ENCODE measurements around the gene PUS7. TPM values are rescaled to one million over a fixed set of nuclear protein-coding genes. Genes with fewer than 3 reads are reported as not detected.

Gene PUS7
- total and polyA plus RNA-seq, 2 of the 8 experiments (the other 6 are each of a cell fraction or from before 2014, with no cell fraction given), result 18.9 to 65.2 TPM

GRCh38 chr7:105462765-105463420 lies 59.2 kb downstream of the PUS7 start:
- no peak overlapping the region for H2AK5ac ChIP-seq (ENCODE audit: low read depth, low read length)
- no peak overlapping the region for H3K18ac ChIP-seq (ENCODE audit: extremely low read depth, low read length)
- no peak overlapping the region for H2AFZ ChIP-seq (ENCODE audit: low read length)
- no peaks in the 10 kb centered on the region for H3K4me1 ChIP-seq (replicated peaks in 1 of 4; ENCODE audit: control insufficient read depth in 3 of 4, insufficient read depth in 4 of 4, low read length in 3 of 4)
- no peak overlapping the region for H2BK120ac ChIP-seq (replicated peaks; ENCODE audit: low read depth, low read length)
- no peak overlapping the region for H3K14ac ChIP-seq (ENCODE audit: insufficient read length)
- DNase-seq (ENCODE audit: low read depth in 1 of 2, low spot score in 2 of 2), result no peak
- no peak overlapping the region for H3K4me2 ChIP-seq (ENCODE audit: insufficient read depth in 1 of 2, low read depth in 2 of 2, low read length in 2 of 2)
- WGBS, 2 experiments (ENCODE audit: extremely low coverage in 1 of 2, insufficient coverage in 1 of 2, insufficient read length in 1 of 2, insufficient replicate concordance in 2 of 2, low coverage in 1 of 2, low lambda C conversion rate in 2 of 2, missing lambda C conversion rate in 1 of 2), result 100% methylated on average over 3 of the region's 3 CpGs; no CpG with 5 or more reads in 1 of the 2 experiments
- H3K9me3 ChIP-seq (ENCODE audit: insufficient read depth in 2 of 2, low read depth in 1 of 2, low read length in 1 of 2), result no peaks in the 10 kb centered on the region
- H3K27me3 ChIP-seq (replicated peaks in 1 of 4; ENCODE audit: control insufficient read depth in 3 of 4, extremely low read depth in 1 of 4, insufficient read depth in 3 of 4, low read length in 3 of 4), result no peaks in the 10 kb centered on the region
- no peak overlapping the region for H2BK15ac ChIP-seq (ENCODE audit: low read length)
- no peak overlapping the region for H4K8ac ChIP-seq (ENCODE audit: extremely low read depth, insufficient read depth, low read length)
- peaks cover 0 to 1% of the 10 kb centered on the region in 2 experiments for H4K20me1 ChIP-seq (replicated peaks in 1 of 2; ENCODE audit: control insufficient read depth in 1 of 2, insufficient read depth in 2 of 2, low read length in 2 of 2)
- no peak overlapping the region for H4K5ac ChIP-seq (ENCODE audit: insufficient read length, low read depth, low read length)
- H4K91ac ChIP-seq (replicated peaks; ENCODE audit: insufficient read length, low read length), result no peak overlapping the region
- no peak for TF ChIP-seq CBX5 (IDR thresholded peaks at IDR 0.05; ENCODE audit: low read depth, low read length)
- TF ChIP-seq CREB1 (IDR thresholded peaks at IDR 0.05), result no peak
- no peak for TF ChIP-seq SP2 (IDR thresholded peaks at IDR 0.05; ENCODE audit: low read length)
- no peak for TF ChIP-seq POLR2AphosphoS5 (IDR thresholded peaks at IDR 0.05; ENCODE audit: low read depth, low read length)
- H3K79me1 ChIP-seq (ENCODE audit: low read depth, low read length), result no peaks in the 10 kb centered on the region
- CTCF ChIA-PET (ENCODE audit: partially characterized antibody), result interaction anchor here (0.6 to 1.0 kb wide), 2 partner anchors 35 to 75 kb away, joined by 3 to 4 read pairs; no protein-coding TSS in a partner anchor
- no peak overlapping the region for H2BK12ac ChIP-seq (ENCODE audit: low read depth, low read length)
- H2BK20ac ChIP-seq (ENCODE audit: low read length), result no peak overlapping the region
- no peak for FAIRE-seq
- no peak overlapping the region for H3K9ac ChIP-seq (replicated peaks in 1 of 4; ENCODE audit: extremely low read depth in 1 of 4, low read depth in 3 of 4, low read length in 3 of 4)
- no peaks in the 10 kb centered on the region for H3K79me2 ChIP-seq (ENCODE audit: control insufficient read depth in 1 of 2, insufficient read depth in 2 of 2, low read length in 2 of 2)
- H3K27ac ChIP-seq (ENCODE audit: low read depth, low read length), result no peak overlapping the region
- H2BK5ac ChIP-seq (ENCODE audit: low read depth, low read length), result no peak overlapping the region
- H3K4ac ChIP-seq (replicated peaks; ENCODE audit: insufficient read length, low read depth, low read length), result no peak overlapping the region
- peaks cover 8 to 64% (median 37%) of the 10 kb centered on the region in 4 experiments for H3K36me3 ChIP-seq (ENCODE audit: control insufficient read depth in 2 of 4, insufficient read depth in 4 of 4, low read length in 3 of 4)
- H3K23ac ChIP-seq (ENCODE audit: insufficient read length), result no peak overlapping the region
- POLR2A ChIA-PET (ENCODE audit: partially characterized antibody), result no interaction called here
- H3K23me2 ChIP-seq (ENCODE audit: low read depth, low read length), result no peaks in the 10 kb centered on the region
- H3K56ac ChIP-seq (replicated peaks; ENCODE audit: insufficient read length, low read depth, low read length), result no peak overlapping the region
- H3K4me3 ChIP-seq (ENCODE audit: extremely low read depth in 1 of 4, insufficient read depth in 2 of 4, low read depth in 3 of 4, low read length in 4 of 4), result no peak overlapping the region
